HG03196 (cell line): ENCODE measurements around the gene BCL6.

Experiments used
- ATAC-seq: cut with Tn5 transposase; IDR thresholded peaks from one replicate; pipeline ENCODE4 v1.9.1; 2021; ENCODE audit not compliant: unreplicated experiment

Gene BCL6

GRCh38 chr3:187678726-187679268, 66.5 kb downstream of the BCL6 start:
- no peak for ATAC-seq

GRCh38 chr3:187677604-187678003, 67.7 kb downstream of the BCL6 start:
- ATAC-seq: no peak

DNA sequence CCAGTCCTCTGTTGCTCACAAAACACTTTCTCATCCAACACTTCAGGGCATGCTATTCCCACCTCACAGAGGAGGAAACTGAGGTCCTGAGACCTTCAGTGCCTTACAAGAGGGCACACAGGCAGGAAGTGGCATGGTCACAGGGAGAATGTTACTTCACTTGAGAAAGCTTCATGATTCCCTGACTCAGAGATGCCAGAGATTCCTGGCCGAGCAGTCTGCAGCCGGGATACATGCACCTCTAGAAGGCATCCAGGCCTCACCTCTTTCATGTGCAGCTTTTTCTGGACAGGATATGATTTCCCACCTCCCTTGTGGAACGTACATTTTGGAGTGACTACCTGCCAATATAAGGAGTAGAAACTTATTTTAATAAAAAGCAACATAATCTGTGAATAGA, 72.3 kb downstream of the BCL6 start:
- ATAC-seq: no peak
